HG02571 (cell line): ENCODE data around the gene TNFAIP8L3.
"Not testable (repeated sequence)": the region's sequence is repeated elsewhere in the genome, so short reads cannot be mapped to it uniquely, and the experiment has no call there.

ENCODE experiments used
- ATAC-seq: cut with Tn5 transposase; IDR thresholded peaks from one replicate; pipeline ENCODE4 v1.9.1; 2021; ENCODE audit warnings: mild to moderate bottlenecking, moderate library complexity; ENCODE audit not compliant: unreplicated experiment

The TNFAIP8L3 gene

GRCh38 chr15:51065781-51066180 is 28.9 kb downstream of the TNFAIP8L3 start:
- ATAC-seq = no peak

GRCh38 chr15:51065261-51065660 is 29.4 kb downstream of the TNFAIP8L3 start:
- ATAC-seq = no peak

- ATAC-seq = no peak
Observed at GRCh38 chr15:51062736-51063135, 32.0 kb downstream of the TNFAIP8L3 start.

GRCh38 chr15:51060030-51060673 is 34.6 kb downstream of the TNFAIP8L3 start:
- ATAC-seq = no peak

GRCh38 chr15:51054535-51054934 is 40.2 kb downstream of the TNFAIP8L3 start:
- no peak for ATAC-seq

- ATAC-seq = no peak
Observed at GRCh38 chr15:51053571-51053970, 41.1 kb downstream of the TNFAIP8L3 start.

GRCh38 chr15:51051776-51052175 is 42.9 kb downstream of the TNFAIP8L3 start:
- ATAC-seq = no peak

GRCh38 chr15:51049081-51049480 is 45.6 kb downstream of the TNFAIP8L3 start:
- no peak for ATAC-seq

GRCh38 chr15:51048308-51048707 is 46.4 kb downstream of the TNFAIP8L3 start:
- no peak for ATAC-seq

- no peak for ATAC-seq
Observed at GRCh38 chr15:51046799-51047449, 47.8 kb downstream of the TNFAIP8L3 start.

GRCh38 chr15:51046016-51046415 is 48.7 kb downstream of the TNFAIP8L3 start:
- ATAC-seq = no peak

- ATAC-seq = no peak
Observed at GRCh38 chr15:51044037-51044727, 50.5 kb downstream of the TNFAIP8L3 start.

GRCh38 chr15:51038974-51039319 is 55.8 kb downstream of the TNFAIP8L3 start:
- no peak for ATAC-seq

- no peak for ATAC-seq
Observed at GRCh38 chr15:51038162-51038973, 56.3 kb downstream of the TNFAIP8L3 start.

- not testable (repeated sequence) for ATAC-seq
Observed at GRCh38 chr15:51037474-51037873, 57.2 kb downstream of the TNFAIP8L3 start.

- no peak for ATAC-seq
Observed at GRCh38 chr15:51030649-51031316, 63.9 kb downstream of the TNFAIP8L3 start.

- no peak for ATAC-seq
Observed at GRCh38 chr15:51025454-51025846, 69.3 kb downstream of the TNFAIP8L3 start.

GRCh38 chr15:51024735-51025453 is 69.8 kb downstream of the TNFAIP8L3 start:
- ATAC-seq = no peak

- no peak for ATAC-seq
Observed at GRCh38 chr15:51023499-51023898, 71.2 kb downstream of the TNFAIP8L3 start.

GRCh38 chr15:51022206-51022605 is 72.5 kb downstream of the TNFAIP8L3 start:
- ATAC-seq = no peak
